GM21786 (cell line): ENCODE measurements around the gene GRM1.

Experiments used
- ATAC-seq: cut with Tn5 transposase; IDR thresholded peaks from one replicate; pipeline ENCODE4 v1.9.1; 2021; ENCODE audit not compliant: unreplicated experiment

The GRM1 gene

GRCh38 chr6:146361128-146361924 is 332.5 kb downstream of the GRM1 start:
- ATAC-seq, result no peak

GRCh38 chr6:146363838-146364607 is 335.2 kb downstream of the GRM1 start:
- ATAC-seq, result no peak

GRCh38 chr6:146364816-146365594 is 336.1 kb downstream of the GRM1 start:
- ATAC-seq, result no peak

- no peak for ATAC-seq
These were observed 338.2 kb downstream of the GRM1 start for GRCh38 chr6:146367061-146367460.

- no peak for ATAC-seq
These were observed 341.0 kb downstream of the GRM1 start for GRCh38 chr6:146369866-146370265.

GRCh38 chr6:146381486-146381885 is 352.6 kb downstream of the GRM1 start:
- no peak for ATAC-seq

- no peak for ATAC-seq
These were observed 360.0 kb downstream of the GRM1 start for GRCh38 chr6:146388736-146389364.

GRCh38 chr6:146389740-146390139 is 360.9 kb downstream of the GRM1 start:
- ATAC-seq, result no peak

GRCh38 chr6:146397638-146398037 is 368.8 kb downstream of the GRM1 start:
- ATAC-seq, result no peak

- no peak for ATAC-seq
These were observed 373.6 kb downstream of the GRM1 start for GRCh38 chr6:146402476-146402875.

GRCh38 chr6:146408583-146408982 is 379.7 kb downstream of the GRM1 start:
- ATAC-seq, result no peak

- no peak for ATAC-seq
These were observed 382.2 kb downstream of the GRM1 start for GRCh38 chr6:146410851-146411595.

GRCh38 chr6:146419576-146419975 is 390.7 kb downstream of the GRM1 start:
- ATAC-seq, result no peak

- no peak for ATAC-seq
These were observed 391.4 kb downstream of the GRM1 start for GRCh38 chr6:146420255-146420654.

GRCh38 chr6:146422789-146423375 is 394.0 kb downstream of the GRM1 start:
- ATAC-seq, result no peak

GRCh38 chr6:146423452-146423851 is 394.6 kb downstream of the GRM1 start:
- ATAC-seq, result no peak

GRCh38 chr6:146426516-146426915 is 397.7 kb downstream of the GRM1 start:
- ATAC-seq, result no peak

- no peak for ATAC-seq
These were observed 401.0 kb downstream of the GRM1 start for GRCh38 chr6:146429831-146430230.

GRCh38 chr6:146433881-146434731 is 405.2 kb downstream of the GRM1 start:
- ATAC-seq, result no peak
